Esophagus muscularis mucosa (tissue), 4 donors: ENCODE measurements around the gene PGP. TPM values are rescaled to one million over a fixed set of nuclear protein-coding genes. Genes with fewer than 3 reads are reported as not detected.
"Not testable (repeated sequence)": the region's sequence is repeated elsewhere in the genome, so short reads cannot be mapped to it uniquely, and the experiment has no call there.

Experiments
- DNase-seq: peaks from one replicate; pipeline ENCODE4 v3.0.0-alpha.2; 2017; ENCODE audit errors: extremely low spot score
- H3K27ac ChIP-seq, 4 donors: fragments of 200-600 bp; sonication (generic); replicated peaks in 1 of 4; 1 replicate in 3 of 4; 2 replicates in 1 of 4; pipeline ENCODE4 v1.5.1; 2016 to 2019; ENCODE audit warnings: mild to moderate bottlenecking in 1 of 4
- H3K27me3 ChIP-seq, 4 donors: fragments of 200-600 bp; sonication (generic); one replicate each; pipeline versions ENCODE4 v1.5.1 to v1.6.0; 2016 to 2019
- H3K36me3 ChIP-seq, 4 donors: fragments of 200-600 bp; sonication (generic); one replicate each; pipeline ENCODE4 v1.5.1; 2016 to 2019
- H3K4me1 ChIP-seq, 4 donors: fragments of 200-600 bp; sonication (generic); one replicate each; pipeline ENCODE4 v1.5.1; 2016 to 2019
- H3K4me3 ChIP-seq, 4 donors: fragments of 200-600 bp; sonication (generic); 1 replicate in 2 of 4; 2 replicates in 2 of 4; pipeline ENCODE4 v1.5.1; 2016 to 2019; ENCODE audit warnings: mild to moderate bottlenecking in 4 of 4, moderate library complexity in 1 of 4
- H3K9me3 ChIP-seq, 4 donors: fragments of 200-600 bp; sonication (generic); 1 replicate in 3 of 4; 2 replicates in 1 of 4; pipeline ENCODE4 v1.5.1; 2016 to 2019
- CTCF ChIP-seq, 3 experiments: fragments of 200-600 bp in 2 of 3; fragments of 450-650 bp in 1 of 3; sonication (generic) in 2 of 3; IDR thresholded peaks; one replicate each; pipeline ENCODE4 v1.5.1; 2017 to 2019; ENCODE audit warnings: antibody characterized with exemption in 3 of 3, mild to moderate bottlenecking in 2 of 3, moderate library complexity in 1 of 3
- EP300 ChIP-seq: sonication (generic); formaldehyde crosslinking; IDR thresholded peaks from one replicate; pipeline ENCODE4 v1.6.1; 2017; ENCODE audit warnings: antibody characterized with exemption
- POLR2A ChIP-seq: fragments of 450-650 bp; IDR thresholded peaks from one replicate; pipeline ENCODE4 v1.6.1; 2017; ENCODE audit warnings: antibody characterized with exemption, moderate library complexity, mild to moderate bottlenecking, low read depth
- POLR2AphosphoS5 ChIP-seq, 2 donors: sonication (generic); formaldehyde crosslinking; IDR thresholded peaks; one replicate each; pipeline ENCODE4 v1.6.1; 2017; ENCODE audit warnings: antibody characterized with exemption in 2 of 2
- WGBS: methylation state at CpG from one replicate; pipeline ENCODE4 v1.1.5; 2018; 5-methylcytosine and 5-hydroxymethylcytosine counted together
- intact Hi-C: fragments of 100-400 bp; cut with DNase I; formaldehyde crosslinking; loops from one replicate; pipeline ENCODE4 v1.15.1; 2023
- total RNA-seq, 4 donors: library from RNA; depleted of rRNA; stranded (reverse); fragments of >200 nt; gene quantifications; one replicate each; pipeline versions ENCODE4 v1.1.0 to v1.2.1, GENCODE V29; 2016

PGP gene
- 10 to 100 TPM in 3 of 4 donors, 1 to 10 TPM in 1; 8.9 to 20.0 (median 13.7) TPM for total RNA-seq

DNA sequence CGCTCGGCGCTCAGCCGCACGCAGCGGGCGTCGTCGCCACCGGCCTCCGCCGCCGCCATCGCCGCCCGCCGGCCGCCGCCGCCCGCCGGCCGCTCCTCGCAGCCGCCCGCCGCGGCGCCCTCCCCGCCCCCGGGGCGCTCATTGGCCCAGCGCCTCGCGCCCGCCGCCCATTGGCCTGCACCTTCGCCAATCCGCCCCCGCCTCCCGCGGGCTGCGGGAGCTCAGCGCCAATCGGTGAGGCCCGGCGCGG is at the start of gene PGP:
TSS of gene PGP (minus strand) at position 122 of the 250 bp plus-strand sequence. CDS start at position 59, 63 bp downstream.
- no peaks in the 10 kb centered on the region for H3K9me3 ChIP-seq
- no peak for DNase-seq
- peaks cover 26 to 39% (median 35%) of the 10 kb centered on the region in 4 donors for H3K4me1 ChIP-seq
- 0% methylated on average over 6 of the region's 48 CpGs for WGBS
- H3K4me3 ChIP-seq, result peak within 1 kb of the TSS; percentile 79 to 89 (median 85)
- intact Hi-C loops, result loop anchor here (5.0 kb wide), 1 partner anchor 52 kb away; no protein-coding TSS in a partner anchor
- peak within 1 kb of the TSS; percentile 89 to 96 (median 92) for H3K27ac ChIP-seq
- no peaks in the 10 kb centered on the region for H3K27me3 ChIP-seq
- H3K36me3 ChIP-seq, result peaks cover 5 to 16% (median 12%) of the 10 kb centered on the region in 4 donors
- no peak for TF ChIP-seq CTCF (IDR thresholded peaks at IDR 0.05)
- no peak for TF ChIP-seq POLR2A
- no peak for TF ChIP-seq EP300
- no peak for TF ChIP-seq POLR2AphosphoS5 (IDR thresholded peaks at IDR 0.05)

DNA sequence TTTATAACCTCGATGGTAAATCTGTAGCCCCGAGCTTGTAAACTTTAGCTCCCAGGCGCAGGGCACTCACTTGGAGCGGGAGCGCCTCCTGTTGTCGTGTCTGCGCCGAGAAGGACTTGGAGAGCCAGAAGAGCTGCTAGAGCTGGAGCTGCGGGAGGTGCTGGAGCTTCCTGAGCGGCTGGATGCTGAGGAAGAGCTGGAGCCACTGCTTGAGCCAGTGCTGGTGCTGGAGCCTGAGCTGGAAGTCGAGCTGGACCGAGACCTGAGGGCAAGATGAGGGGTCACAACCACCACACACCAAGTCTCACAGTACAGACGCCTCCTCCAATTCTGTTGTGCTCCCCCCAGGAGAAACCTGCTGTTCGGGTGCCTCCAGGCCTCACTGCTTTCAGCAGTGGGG is 48.4 kb upstream of the PGP start:
- H3K27ac ChIP-seq, DNase-seq, H3K9me3 ChIP-seq, H3K27me3 ChIP-seq, H3K4me3 ChIP-seq: not testable (repeated sequence)
- H3K36me3 ChIP-seq, result peaks cover 50 to 72% (median 65%) of the 10 kb centered on the region in 4 donors
- WGBS, result 79% methylated on average over 13 of the region's 14 CpGs
- intact Hi-C loops, result loop anchor here (10.0 kb wide), 1 partner anchor 242 kb away; no protein-coding TSS in a partner anchor
- peaks cover 20 to 39% (median 25%) of the 10 kb centered on the region in 4 donors for H3K4me1 ChIP-seq

- intact Hi-C loops, result loop anchor here (10.0 kb wide), 1 partner anchor 245 kb away; no protein-coding TSS in a partner anchor
- 92% methylated on average over 8 of the region's 8 CpGs for WGBS
- peaks cover 77 to 95% (median 90%) of the 10 kb centered on the region in 4 donors for H3K36me3 ChIP-seq
- H3K4me1 ChIP-seq, result peaks cover 2 to 19% (median 8%) of the 10 kb centered on the region in 4 donors
- H3K27me3 ChIP-seq, result no peaks in the 10 kb centered on the region
- no peak overlapping the region for H3K27ac ChIP-seq
- H3K4me3 ChIP-seq, result no peak overlapping the region
- no peaks in the 10 kb centered on the region for H3K9me3 ChIP-seq
- TF ChIP-seq POLR2AphosphoS5 (IDR thresholded peaks at IDR 0.05) (no peak), EP300 (no peak), POLR2A (no peak), CTCF (IDR thresholded peaks at IDR 0.05) (no peak)
- DNase-seq, result no peak
Measured at GRCh38 chr16:2260250-2260649, 45.6 kb upstream of the PGP start.

DNA sequence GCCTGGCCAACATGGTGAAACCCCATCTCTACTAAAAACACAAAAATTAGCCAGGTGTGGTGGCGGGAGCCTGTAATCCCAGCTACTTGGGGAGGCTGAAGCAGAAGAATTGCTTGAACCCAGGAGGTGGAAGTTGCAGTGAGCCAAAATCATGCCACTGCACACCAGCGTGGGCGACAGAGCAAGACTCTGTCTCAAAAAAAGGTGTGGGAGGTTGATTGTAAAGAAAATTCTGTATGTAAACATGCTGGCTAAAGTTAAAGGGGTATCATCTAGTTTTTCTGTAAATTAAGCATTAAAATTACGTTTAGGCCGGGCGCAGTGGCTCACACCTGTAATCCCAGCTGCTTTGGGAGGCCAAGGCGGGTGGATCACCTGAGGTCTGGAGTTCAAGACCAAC is 43.9 kb upstream of the PGP start:
- H3K27me3 ChIP-seq, intact Hi-C loops, DNase-seq, H3K4me1 ChIP-seq, H3K27ac ChIP-seq, H3K9me3 ChIP-seq, H3K4me3 ChIP-seq: not testable (repeated sequence)
- peaks cover 89 to 100% (median 98%) of the 10 kb centered on the region in 4 donors for H3K36me3 ChIP-seq
- WGBS, result 92% methylated on average over 7 of the region's 7 CpGs

- no peak for TF ChIP-seq CTCF (IDR thresholded peaks at IDR 0.05)
- TF ChIP-seq POLR2AphosphoS5 (IDR thresholded peaks at IDR 0.05), result no peak
- TF ChIP-seq POLR2A, result no peak
- no peak for TF ChIP-seq EP300
- no peaks in the 10 kb centered on the region for H3K9me3 ChIP-seq
- peaks cover 88 to 100% (median 98%) of the 10 kb centered on the region in 4 donors for H3K36me3 ChIP-seq
- H3K27ac ChIP-seq, result no peak overlapping the region
- DNase-seq, result no peak
- WGBS, result 82% methylated on average over 6 of the region's 6 CpGs
- no peak overlapping the region for H3K4me3 ChIP-seq
- H3K4me1 ChIP-seq, result no peaks in the 10 kb centered on the region
- no peaks in the 10 kb centered on the region for H3K27me3 ChIP-seq
- intact Hi-C loops, result no loop called here
Measured at GRCh38 chr16:2257726-2258125, 43.1 kb upstream of the PGP start.

- no peak for TF ChIP-seq POLR2AphosphoS5 (IDR thresholded peaks at IDR 0.05)
- no peak for TF ChIP-seq EP300
- no peak for TF ChIP-seq CTCF (IDR thresholded peaks at IDR 0.05)
- no peak for TF ChIP-seq POLR2A
- WGBS, result 72% methylated on average over 12 of the region's 12 CpGs
- Histone ChIP-seq H3K27me3 (no peaks in the 10 kb centered on the region), H3K9me3 (no peaks in the 10 kb centered on the region), H3K4me1 (peaks cover 6 to 9% (median 7%) of the 10 kb centered on the region in 4 donors), H3K27ac (no peak overlapping the region), H3K4me3 (no peak overlapping the region), H3K36me3 (peaks cover 78 to 94% (median 92%) of the 10 kb centered on the region in 4 donors)
- intact Hi-C loops, result no loop called here
- DNase-seq, result no peak
Measured at GRCh38 chr16:2256531-2257140, 42.0 kb upstream of the PGP start.
